Activated CD4-positive, CD25-positive, alpha-beta regulatory T cell (primary cell): ENCODE results near the gene TEX13A.

Source experiments
- DNase-seq, 4 experiments: peaks; one replicate each; lab custom pipeline; 2025; lab: John Stamatoyannopoulos, UW

TEX13A gene

DNA sequence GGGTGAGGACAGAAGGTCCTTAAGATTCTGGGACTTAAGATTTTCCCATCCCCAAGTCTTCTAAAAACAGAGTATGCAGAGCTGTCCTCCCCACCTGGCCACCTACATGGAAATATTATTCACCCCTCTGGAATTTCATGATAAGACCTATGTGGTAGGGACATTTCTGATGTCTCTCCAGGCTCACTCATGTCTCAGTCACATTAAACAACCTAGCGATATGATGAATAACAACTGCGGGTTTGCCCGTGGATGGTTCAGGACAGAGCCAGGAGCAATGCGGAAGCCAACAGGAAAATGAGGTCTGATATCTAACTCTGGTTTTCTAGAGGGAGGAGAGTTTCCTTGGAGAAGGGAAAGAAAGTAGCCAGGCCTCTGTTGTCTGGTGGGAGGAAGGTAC lies 47.4 kb downstream of the TEX13A start:
- no peak for DNase-seq
